Uterus (tissue), 4 donors: ENCODE measurements around the gene METTL24. TPM values are rescaled to one million over a fixed set of nuclear protein-coding genes. Genes with fewer than 3 reads are reported as not detected.

Experiments
- DNase-seq, 2 donors: peaks; one replicate each; pipeline ENCODE4 v3.0.0-alpha.2; 2019 to 2020
- H3K27ac ChIP-seq, 2 donors: fragments of 200-600 bp; sonication (generic); 1 replicate in 1 of 2; 2 replicates in 1 of 2; pipeline ENCODE4 v1.5.1; 2016 to 2018
- H3K27me3 ChIP-seq, 2 donors: fragments of 200-600 bp; sonication (generic); one replicate each; pipeline ENCODE4 v1.5.1; 2018 to 2019; ENCODE audit warnings: control low read depth in 1 of 2
- H3K36me3 ChIP-seq, 2 donors: fragments of 200-600 bp; sonication (generic); one replicate each; pipeline ENCODE4 v1.5.1; 2019; ENCODE audit warnings: control low read depth in 1 of 2
- H3K4me1 ChIP-seq, 2 donors: fragments of 200-600 bp; sonication (generic); one replicate each; pipeline ENCODE4 v1.5.1; 2018 to 2019; ENCODE audit warnings: control low read depth in 1 of 2
- H3K4me3 ChIP-seq, 2 donors: fragments of 200-600 bp; sonication (generic); 1 replicate in 1 of 2; 2 replicates in 1 of 2; pipeline ENCODE4 v1.5.1; 2018 to 2019; ENCODE audit warnings: mild to moderate bottlenecking in 1 of 2
- H3K9me3 ChIP-seq, 2 donors: fragments of 200-600 bp; sonication (generic); one replicate each; pipeline ENCODE4 v1.5.1; 2019; ENCODE audit warnings: control low read depth in 1 of 2
- CTCF ChIP-seq, 4 experiments: fragments of 200-600 bp in 2 of 4; fragments of 450-650 bp in 2 of 4; sonication (generic) in 2 of 4; IDR thresholded peaks; one replicate each; pipeline ENCODE4 v1.5.1; 2016 to 2019; ENCODE audit warnings: antibody characterized with exemption in 4 of 4, mild to moderate bottlenecking in 2 of 4, moderate library complexity in 1 of 4
- POLR2A ChIP-seq, 2 donors: fragments of 450-650 bp; IDR thresholded peaks; one replicate each; pipeline ENCODE4 v1.6.1; 2016; ENCODE audit warnings: antibody characterized with exemption in 2 of 2, mild to moderate bottlenecking in 1 of 2, moderate library complexity in 1 of 2
- intact Hi-C: fragments of 100-400 bp; cut with DNase I; formaldehyde crosslinking; loops from one replicate; pipeline ENCODE4 v1.15.1; 2023; ENCODE audit warnings: low total_unique reads
- total RNA-seq, 4 donors: library from RNA; depleted of rRNA in 3 of 4; stranded (reverse); fragments of >200 nt in 3 of 4; gene quantifications; one replicate each; pipeline versions ENCODE4 v1.1.0 to v1.2.4, GENCODE V29; 2014 to 2023
- donor health status: DM: yes; HTN: yes; CAD: no.

Gene METTL24
- total RNA-seq, 4 donors from 2014 or later = 18.0 to 47.2 (median 30.7) TPM; not detected in 1

- Histone ChIP-seq H3K36me3 (no peaks in the 10 kb centered on the region), H3K9me3 (no peaks in the 10 kb centered on the region), H3K4me1 (peaks cover 7% of the 10 kb centered on the region in 2 donors), H3K4me3 (no peak overlapping the region), H3K27ac (no peak overlapping the region), H3K27me3 (no peaks in the 10 kb centered on the region)
- no peak for TF ChIP-seq POLR2A (IDR thresholded peaks at IDR 0.05)
- TF ChIP-seq CTCF (IDR thresholded peaks at IDR 0.05) = no peak
- DNase-seq = no peak
- intact Hi-C loops = no loop called here
Measured at GRCh38 chr6:110345025-110345424, 13.1 kb downstream of the METTL24 start.

- Histone ChIP-seq H3K4me1 (peaks cover 0 to 7% of the 10 kb centered on the region in 2 donors), H3K4me3 (no peak overlapping the region), H3K27ac (peak overlapping the region in 1 of 2 donors; percentile 2), H3K9me3 (no peaks in the 10 kb centered on the region), H3K36me3 (no peaks in the 10 kb centered on the region), H3K27me3 (no peaks in the 10 kb centered on the region)
- DNase-seq = no peak
- TF ChIP-seq CTCF (IDR thresholded peaks at IDR 0.05) (no peak), POLR2A (IDR thresholded peaks at IDR 0.05) (no peak)
- intact Hi-C loops = no loop called here
Measured at GRCh38 chr6:110342759-110343158, 15.4 kb downstream of the METTL24 start.

GRCh38 chr6:110341663-110342596 lies 16.2 kb downstream of the METTL24 start:
- TF ChIP-seq POLR2A (IDR thresholded peaks at IDR 0.05) = no peak
- peak in 2 of 4 experiments; percentile 33 to 35 for TF ChIP-seq CTCF (IDR thresholded peaks at IDR 0.05)
- H3K4me3 ChIP-seq = no peak overlapping the region
- DNase-seq = peak in 1 of 2 donors; percentile 40
- peaks cover 0 to 7% of the 10 kb centered on the region in 2 donors for H3K4me1 ChIP-seq
- no peaks in the 10 kb centered on the region for H3K9me3 ChIP-seq
- intact Hi-C loops = no loop called here
- no peaks in the 10 kb centered on the region for H3K27me3 ChIP-seq
- peak overlapping the region in 1 of 2 donors; percentile 55 for H3K27ac ChIP-seq
- no peaks in the 10 kb centered on the region for H3K36me3 ChIP-seq

- Histone ChIP-seq H3K4me1 (peaks cover 0 to 7% of the 10 kb centered on the region in 2 donors), H3K36me3 (no peaks in the 10 kb centered on the region), H3K27me3 (no peaks in the 10 kb centered on the region), H3K9me3 (no peaks in the 10 kb centered on the region), H3K27ac (peak overlapping the region; percentile 3 to 55), H3K4me3 (no peak overlapping the region)
- DNase-seq = no peak
- intact Hi-C loops = no loop called here
- TF ChIP-seq CTCF (IDR thresholded peaks at IDR 0.05) (no peak), POLR2A (IDR thresholded peaks at IDR 0.05) (no peak)
Measured at GRCh38 chr6:110341067-110341466, 17.1 kb downstream of the METTL24 start.

- Histone ChIP-seq H3K36me3 (no peaks in the 10 kb centered on the region), H3K27me3 (no peaks in the 10 kb centered on the region), H3K4me3 (no peak overlapping the region), H3K27ac (peak overlapping the region; percentile 3 to 55), H3K9me3 (no peaks in the 10 kb centered on the region), H3K4me1 (peaks cover 0 to 7% of the 10 kb centered on the region in 2 donors)
- TF ChIP-seq POLR2A (IDR thresholded peaks at IDR 0.05) = no peak
- no peak for TF ChIP-seq CTCF (IDR thresholded peaks at IDR 0.05)
- intact Hi-C loops = no loop called here
- DNase-seq = no peak
Measured at GRCh38 chr6:110340392-110340965, 17.7 kb downstream of the METTL24 start.
